ENCODE results near the gene GLRA2. TPM values are rescaled to one million over a fixed set of nuclear protein-coding genes. Genes with fewer than 3 reads are reported as not detected.
"Not testable (repeated sequence)": the region's sequence is repeated elsewhere in the genome, so short reads cannot be mapped to it uniquely, and the experiment has no call there.

The GLRA2 gene
- total RNA-seq, 4 donors from 2014 or later: not detected

DNA sequence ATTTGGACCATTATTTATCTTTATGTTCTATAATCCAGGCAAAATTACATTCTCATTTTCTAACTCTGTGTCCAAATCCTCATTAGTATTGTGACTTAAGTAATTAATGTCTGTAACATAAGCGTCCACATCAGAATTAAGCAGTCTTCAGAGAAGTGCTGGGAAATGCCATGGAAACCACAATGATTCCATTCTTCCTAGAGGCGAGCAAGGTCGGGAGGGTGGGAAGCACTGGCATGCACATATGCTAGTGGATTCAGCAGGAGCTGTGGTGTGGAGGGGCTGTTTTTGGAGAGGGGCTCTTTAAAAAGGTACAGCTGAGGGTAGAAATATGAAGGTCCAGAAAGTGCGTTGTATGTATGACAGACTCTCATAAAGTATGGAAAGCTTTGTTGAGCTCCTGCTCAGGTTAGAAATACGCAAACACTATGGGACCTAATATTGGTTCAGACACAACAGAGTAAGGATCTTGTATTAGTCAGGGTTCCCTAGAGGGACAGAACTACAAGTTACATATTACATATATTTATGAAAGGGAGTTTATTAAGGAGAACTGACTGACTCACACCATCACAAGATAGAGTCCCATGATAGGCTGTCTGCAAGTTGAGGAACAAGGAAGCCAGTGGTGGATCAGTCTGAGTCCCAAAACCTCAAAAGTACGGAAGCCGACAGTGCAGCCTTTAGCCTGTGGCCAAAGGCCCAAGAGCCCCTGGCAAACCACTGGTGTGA is 61.5 kb downstream of the GLRA2 start:
- Histone ChIP-seq H3K36me3 (no peaks in the 10 kb centered on the region), H3K27ac (no peak overlapping the region), H3K9me3 (no peaks in the 10 kb centered on the region), H3K4me1 (no peaks in the 10 kb centered on the region), H3K27me3 (no peaks in the 10 kb centered on the region), H3K4me3 (no peak overlapping the region)
- 86% methylated on average over 7 of the region's 7 CpGs for WGBS
- TF ChIP-seq POLR2A (IDR thresholded peaks at IDR 0.05) (no peak), EP300 (IDR thresholded peaks at IDR 0.05) (no peak), POLR2AphosphoS5 (IDR thresholded peaks at IDR 0.05) (no peak)
- DNase-seq (ENCODE audit: low spot score in 2 of 2): no peak

DNA sequence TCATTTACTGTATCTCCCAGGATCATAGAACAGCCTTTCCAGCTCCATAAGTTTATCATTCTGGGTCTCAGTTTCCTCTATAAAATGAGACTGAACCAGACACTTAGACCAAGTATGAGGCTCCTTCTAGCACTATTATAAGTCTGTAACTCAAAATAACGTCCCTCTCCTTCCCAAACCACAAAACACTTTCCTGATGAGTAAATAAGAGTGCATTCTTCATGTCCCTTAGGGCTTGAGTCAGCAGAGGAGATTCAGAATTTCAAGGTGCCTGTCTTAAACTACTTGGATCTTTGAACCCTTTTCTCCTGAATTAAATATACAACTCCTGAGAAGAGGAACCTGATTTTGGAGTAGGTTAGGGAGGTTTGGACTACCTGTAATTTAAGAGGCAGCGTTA is 62.6 kb downstream of the GLRA2 start:
- Histone ChIP-seq H3K27me3 (no peaks in the 10 kb centered on the region), H3K4me1 (no peaks in the 10 kb centered on the region), H3K36me3 (no peaks in the 10 kb centered on the region), H3K27ac (no peak overlapping the region), H3K9me3 (no peaks in the 10 kb centered on the region), H3K4me3 (no peak overlapping the region)
- TF ChIP-seq EP300 (IDR thresholded peaks at IDR 0.05) (no peak), POLR2A (IDR thresholded peaks at IDR 0.05) (no peak), POLR2AphosphoS5 (IDR thresholded peaks at IDR 0.05) (no peak)
- TF ChIP-seq, protein P1, sequence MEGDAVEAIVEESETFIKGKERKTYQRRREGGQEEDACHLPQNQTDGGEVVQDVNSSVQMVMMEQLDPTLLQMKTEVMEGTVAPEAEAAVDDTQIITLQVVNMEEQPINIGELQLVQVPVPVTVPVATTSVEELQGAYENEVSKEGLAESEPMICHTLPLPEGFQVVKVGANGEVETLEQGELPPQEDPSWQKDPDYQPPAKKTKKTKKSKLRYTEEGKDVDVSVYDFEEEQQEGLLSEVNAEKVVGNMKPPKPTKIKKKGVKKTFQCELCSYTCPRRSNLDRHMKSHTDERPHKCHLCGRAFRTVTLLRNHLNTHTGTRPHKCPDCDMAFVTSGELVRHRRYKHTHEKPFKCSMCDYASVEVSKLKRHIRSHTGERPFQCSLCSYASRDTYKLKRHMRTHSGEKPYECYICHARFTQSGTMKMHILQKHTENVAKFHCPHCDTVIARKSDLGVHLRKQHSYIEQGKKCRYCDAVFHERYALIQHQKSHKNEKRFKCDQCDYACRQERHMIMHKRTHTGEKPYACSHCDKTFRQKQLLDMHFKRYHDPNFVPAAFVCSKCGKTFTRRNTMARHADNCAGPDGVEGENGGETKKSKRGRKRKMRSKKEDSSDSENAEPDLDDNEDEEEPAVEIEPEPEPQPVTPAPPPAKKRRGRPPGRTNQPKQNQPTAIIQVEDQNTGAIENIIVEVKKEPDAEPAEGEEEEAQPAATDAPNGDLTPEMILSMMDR (IDR thresholded peaks at IDR 0.05): no peak
- DNase-seq (ENCODE audit: low spot score in 2 of 2): no peak
- 47% methylated on average over 2 of the region's 2 CpGs for WGBS

DNA sequence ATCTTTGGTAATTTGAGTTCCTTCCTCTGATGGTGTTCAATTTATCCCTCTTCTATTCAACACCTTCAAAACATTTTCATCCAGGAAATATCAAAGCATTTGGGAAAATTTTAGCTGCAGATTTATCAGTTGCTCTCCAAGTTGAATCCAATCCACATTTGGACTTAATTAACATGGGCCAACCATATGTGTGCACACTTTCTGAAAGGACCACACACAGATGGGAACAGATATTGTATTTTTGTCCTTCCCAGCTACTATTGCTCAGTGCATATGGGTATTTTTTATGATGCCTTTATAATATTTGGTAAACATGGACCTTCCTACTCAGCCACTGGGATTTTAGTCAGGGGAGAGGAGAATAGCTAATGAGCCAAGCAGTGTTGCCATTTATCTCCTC is 65.2 kb downstream of the GLRA2 start:
- Histone ChIP-seq H3K4me1 (no peaks in the 10 kb centered on the region), H3K27ac (no peak overlapping the region), H3K36me3 (no peaks in the 10 kb centered on the region), H3K4me3 (no peak overlapping the region), H3K9me3 (no peaks in the 10 kb centered on the region), H3K27me3 (no peaks in the 10 kb centered on the region)
- no peak for TF ChIP-seq POLR2AphosphoS5 (IDR thresholded peaks at IDR 0.05)
- TF ChIP-seq, protein P1 (IDR thresholded peaks at IDR 0.05): no peak
- TF ChIP-seq EP300 (IDR thresholded peaks at IDR 0.05): no peak
- no peak for TF ChIP-seq POLR2A (IDR thresholded peaks at IDR 0.05)
- DNase-seq (ENCODE audit: low spot score in 2 of 2): no peak

DNA sequence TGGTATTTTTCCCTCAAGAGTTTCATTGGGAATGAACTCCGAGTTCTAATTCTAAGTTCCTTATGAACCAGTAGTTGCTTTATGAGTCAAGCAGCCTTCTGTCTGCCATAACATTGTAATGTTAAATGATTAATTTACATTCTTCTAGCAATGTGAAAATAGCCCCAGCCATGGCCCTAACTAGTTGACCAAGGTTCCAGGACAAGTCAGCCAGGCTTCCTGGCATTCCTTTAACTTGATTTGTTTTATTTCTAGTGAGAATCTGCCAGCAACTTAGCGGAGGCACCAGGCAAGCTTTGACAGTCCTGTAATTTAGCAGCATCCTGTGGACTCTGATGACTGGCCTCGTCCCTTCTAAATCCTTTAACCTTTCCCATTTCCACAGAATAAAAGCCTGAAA is 69.0 kb downstream of the GLRA2 start:
- no peaks in the 10 kb centered on the region for H3K36me3 ChIP-seq
- no peaks in the 10 kb centered on the region for H3K27me3 ChIP-seq
- H3K27ac ChIP-seq: no peak overlapping the region
- 51% methylated on average over 3 of the region's 3 CpGs for whole genome bisulfite sequencing
- no peak for DNase-seq (ENCODE audit: low spot score in 2 of 2)
- no peaks in the 10 kb centered on the region for H3K4me1 ChIP-seq
- no peak overlapping the region for H3K4me3 ChIP-seq
- TF ChIP-seq POLR2A (IDR thresholded peaks at IDR 0.05): no peak
- TF ChIP-seq, protein P1 (IDR thresholded peaks at IDR 0.05): no peak
- TF ChIP-seq POLR2AphosphoS5 (IDR thresholded peaks at IDR 0.05): no peak
- no peak for TF ChIP-seq EP300 (IDR thresholded peaks at IDR 0.05)
- no peaks in the 10 kb centered on the region for H3K9me3 ChIP-seq

DNA sequence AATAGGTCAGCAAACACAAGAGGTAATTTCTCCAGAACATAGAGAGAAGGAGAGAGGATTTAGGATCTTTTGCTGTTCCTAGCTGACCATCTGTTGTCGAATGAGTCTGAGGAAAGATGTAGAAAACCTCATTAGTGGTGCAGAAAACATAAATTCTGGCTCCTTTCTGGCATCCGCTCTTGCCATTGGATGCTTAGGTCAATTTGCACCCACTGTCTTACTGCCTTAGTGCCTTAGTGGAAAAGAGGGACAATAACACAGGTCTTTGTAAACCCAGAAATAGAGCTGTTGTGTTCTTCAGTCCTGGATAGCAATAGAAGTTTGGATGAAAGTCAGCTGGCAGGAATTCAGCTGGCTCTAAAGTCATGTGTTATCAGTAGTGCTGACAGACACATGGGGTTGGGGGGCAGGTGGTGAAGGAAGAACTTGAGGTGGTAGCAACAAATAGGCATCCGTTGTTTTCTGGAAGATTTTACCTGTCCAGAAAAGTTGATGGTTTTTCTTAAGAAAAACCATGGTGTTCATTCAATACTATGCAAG is 78.2 kb downstream of the GLRA2 start:
- no peak for TF ChIP-seq EP300 (IDR thresholded peaks at IDR 0.05)
- TF ChIP-seq POLR2AphosphoS5 (IDR thresholded peaks at IDR 0.05): no peak
- TF ChIP-seq, protein P1 (IDR thresholded peaks at IDR 0.05): no peak
- TF ChIP-seq POLR2A (IDR thresholded peaks at IDR 0.05): no peak
- DNase-seq (ENCODE audit: low spot score in 2 of 2): no peak
- Histone ChIP-seq H3K27ac (no peak overlapping the region), H3K27me3 (no peaks in the 10 kb centered on the region), H3K9me3 (no peaks in the 10 kb centered on the region), H3K4me3 (no peak overlapping the region), H3K36me3 (no peaks in the 10 kb centered on the region), H3K4me1 (no peaks in the 10 kb centered on the region)
- WGBS: 75% methylated on average over 3 of the region's 3 CpGs

DNA sequence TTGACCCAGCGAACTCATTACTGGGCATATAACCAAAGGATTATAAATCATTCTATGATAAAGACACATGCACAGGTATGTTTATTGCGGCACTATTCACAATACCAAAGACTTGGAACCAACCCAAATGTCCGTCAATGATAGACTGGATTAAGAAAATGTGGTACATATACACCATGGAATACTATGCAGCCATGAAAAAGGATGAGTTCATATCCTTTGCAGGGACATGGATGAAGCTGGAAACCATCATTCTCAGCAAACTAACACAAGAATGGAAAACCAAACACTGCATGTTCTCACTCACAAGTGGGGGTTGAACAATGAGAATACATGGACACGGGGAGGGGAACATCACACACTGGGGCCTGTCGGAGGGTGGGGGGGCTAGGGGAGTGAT is 83.1 kb downstream of the GLRA2 start:
- H3K27ac ChIP-seq; H3K27me3 ChIP-seq; H3K9me3 ChIP-seq; DNase-seq (ENCODE audit: low spot score in 2 of 2); H3K36me3 ChIP-seq; H3K4me1 ChIP-seq; H3K4me3 ChIP-seq: not testable (repeated sequence)
- WGBS: 87% methylated on average over 5 of the region's 5 CpGs

All from suprapubic skin (tissue), 4 donors.